Melanocyte of skin (primary cell): ENCODE data around the gene ZNF677. TPM values are rescaled to one million over a fixed set of nuclear protein-coding genes. Genes with fewer than 3 reads are reported as not detected.

Experiments used
- total RNA-seq, 2 donors: library from RNA; depleted of rRNA; stranded (reverse); fragments of >200 nt; gene quantifications; 2 replicates each; pipeline ENCODE4 v1.2.3, GENCODE V29; 2012

ZNF677 gene
- 1 to 10 TPM; 9.3 to 10.0 TPM for total RNA-seq

GRCh38 chr19:53254411-53255341 is at the start of gene ZNF677:
TSS of gene ZNF677 (minus strand) at chr19:53254873. CDS start at chr19:53251550, 3,323 bp downstream.

GRCh38 chr19:53267623-53268022 is 12.9 kb upstream of the ZNF677 start, which contains the start of gene VN1R4:
TSS of gene VN1R4 (minus strand) at chr19:53267723. CDS start at chr19:53267665, 58 bp downstream.

GRCh38 chr19:53257715-53258342 is 3.2 kb upstream of the ZNF677 start, which contains the start of gene VN1R2:
TSS of gene VN1R2 (plus strand) at chr19:53258292. CDS start at chr19:53258376, 84 bp downstream.

GRCh38 chr19:53192771-53193534 is 61.7 kb downstream of the ZNF677 start, which contains the start of gene ZNF665:
TSS of gene ZNF665 (minus strand) at chr19:53193358. CDS start at chr19:53182898, 10,460 bp downstream.

Other genes with a start within 250 kb of the ZNF677 start
- not detected for gene ERVV-1, start 241.0 kb downstream of the ZNF677 start, total RNA-seq
- gene ERVV-2, start 210.1 kb downstream of the ZNF677 start, total RNA-seq, result not detected
- gene ZNF160, start 151.5 kb downstream of the ZNF677 start, total RNA-seq, result 10 to 100 TPM; 20.0 to 24.8 TPM
- gene ZNF415, start 122.0 kb downstream of the ZNF677 start, total RNA-seq, result 1 to 10 TPM in 1 of 2 donors, under 1 TPM in 1; 0.33 to 1.0 TPM
- gene ZNF347, start 95.8 kb downstream of the ZNF677 start, total RNA-seq, result 1 to 10 TPM; 4.5 to 4.7 TPM
- 1 to 10 TPM; 3.3 to 4.1 TPM for gene ZNF665, start 61.5 kb downstream of the ZNF677 start, total RNA-seq
- not detected for gene VN1R2, start 3.4 kb upstream of the ZNF677 start, total RNA-seq
- gene VN1R4, start 12.8 kb upstream of the ZNF677 start, total RNA-seq, result not detected
- gene ZNF845, start 78.9 kb upstream of the ZNF677 start, total RNA-seq, result 1 to 10 TPM; 6.5 to 8.0 TPM
- 1 to 10 TPM; 6.2 to 7.7 TPM for gene ZNF525, start 110.8 kb upstream of the ZNF677 start, total RNA-seq
- gene ZNF765, start 140.3 kb upstream of the ZNF677 start, total RNA-seq, result 1 to 10 TPM; 9.0 to 9.3 TPM
- 1 to 10 TPM; 6.7 to 8.3 TPM for gene ZNF761, start 177.1 kb upstream of the ZNF677 start, total RNA-seq
- 1 to 10 TPM; 1.7 to 3.3 TPM for gene ZNF813, start 212.9 kb upstream of the ZNF677 start, total RNA-seq